ENCODE measurements around the gene ABCF1. TPM values are rescaled to one million over a fixed set of nuclear protein-coding genes. Genes with fewer than 3 reads are reported as not detected.
"Not testable (repeated sequence)": the region's sequence is repeated elsewhere in the genome, so short reads cannot be mapped to it uniquely, and the experiment has no call there.

ABCF1 gene
- polyA plus RNA-seq (2013, experiment 1 of 2), result 93.5 TPM
- polyA plus RNA-seq (2013, experiment 2 of 2), result 89.3 TPM

DNA sequence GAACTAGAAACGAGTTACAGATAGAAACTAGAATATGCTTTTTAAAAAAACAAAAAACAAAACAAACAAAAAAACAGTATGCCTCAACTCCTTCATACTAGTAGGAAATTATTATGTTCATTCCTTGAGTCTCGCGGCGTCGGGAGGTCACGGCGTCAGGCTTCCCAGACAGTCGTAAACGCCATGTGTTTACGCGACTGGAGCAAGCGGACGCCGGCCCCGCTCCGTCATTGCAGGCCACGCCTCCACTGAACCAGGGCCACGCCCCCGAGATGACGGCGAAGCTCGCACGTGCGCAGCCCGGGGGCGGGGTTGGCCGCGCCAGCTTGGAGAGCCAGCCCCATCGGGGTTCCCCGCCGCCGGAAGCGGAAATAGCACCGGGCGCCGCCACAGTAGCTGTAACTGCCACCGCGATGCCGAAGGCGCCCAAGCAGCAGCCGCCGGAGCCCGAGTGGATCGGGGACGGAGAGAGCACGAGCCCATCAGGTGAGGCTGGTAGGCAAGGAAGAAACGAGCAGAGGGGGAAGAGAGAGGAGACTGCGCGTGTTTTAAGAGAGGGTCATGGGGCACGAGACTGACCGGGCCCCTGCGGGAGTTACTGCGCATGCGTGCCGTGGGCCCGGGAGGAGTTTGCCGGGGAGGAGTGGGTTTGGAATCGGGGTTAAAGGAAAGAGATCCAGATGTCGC lies at the start of gene ABCF1:
Gene ABCF1, plus strand, starts transcription at position 368 of the 687 bp plus-strand sequence. Its CDS starts 46 bp downstream, at position 414.
- peak within 1 kb of the TSS; percentile 91 for H3K27ac ChIP-seq (ENCODE audit: low read depth, low read length)
- H3K9me3 ChIP-seq (ENCODE audit: insufficient read depth, low read depth, low read length), result no peaks in the 10 kb centered on the region
- under 1% methylated on average over 59 of the region's 59 CpGs for WGBS
- H3K27me3 ChIP-seq (ENCODE audit: insufficient read depth, low read length), result peaks cover 9% of the 10 kb centered on the region; the same call in 1 of the 2 replicates
- H3K4me3 ChIP-seq (ENCODE audit: low read length), result peak within 1 kb of the TSS; percentile 92
- peak within 1 kb of the TSS; percentile 95 for H3K9ac ChIP-seq (ENCODE audit: low read depth, low read length)
- H3K4me1 ChIP-seq (ENCODE audit: insufficient read depth, low read length), result peaks cover 6% of the 10 kb centered on the region
- H3K36me3 ChIP-seq (ENCODE audit: insufficient read depth, low read length), result peaks cover 28% of the 10 kb centered on the region

DNA sequence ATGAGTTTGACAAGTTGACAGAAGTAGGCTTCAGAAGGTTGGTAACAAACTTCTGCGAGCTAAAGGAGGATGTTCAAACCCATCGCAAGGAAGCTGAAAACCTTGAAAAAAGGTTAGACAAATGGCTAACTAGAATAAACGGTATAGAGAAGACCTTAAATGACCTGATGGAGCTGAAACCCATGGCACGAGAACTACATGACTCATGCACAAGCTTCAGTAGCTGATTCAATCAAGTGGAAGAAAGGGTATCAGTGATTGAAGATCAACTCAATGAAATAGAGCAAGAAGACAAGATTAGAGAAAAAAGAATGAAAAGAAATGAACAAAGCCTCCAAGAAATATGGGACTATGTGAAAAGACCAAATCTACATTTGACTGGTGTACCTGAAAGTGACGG lies 49.3 kb upstream of the ABCF1 start:
- not testable (repeated sequence) for H3K9ac ChIP-seq (ENCODE audit: low read depth, low read length); H3K9me3 ChIP-seq (ENCODE audit: insufficient read depth, low read depth, low read length); H3K36me3 ChIP-seq (ENCODE audit: insufficient read depth, low read length); H3K27me3 ChIP-seq (ENCODE audit: insufficient read depth, low read length); H3K4me3 ChIP-seq (ENCODE audit: low read length); H3K27ac ChIP-seq (ENCODE audit: low read depth, low read length); H3K4me1 ChIP-seq (ENCODE audit: insufficient read depth, low read length)
- WGBS, result 94% methylated on average over 5 of the region's 5 CpGs

DNA sequence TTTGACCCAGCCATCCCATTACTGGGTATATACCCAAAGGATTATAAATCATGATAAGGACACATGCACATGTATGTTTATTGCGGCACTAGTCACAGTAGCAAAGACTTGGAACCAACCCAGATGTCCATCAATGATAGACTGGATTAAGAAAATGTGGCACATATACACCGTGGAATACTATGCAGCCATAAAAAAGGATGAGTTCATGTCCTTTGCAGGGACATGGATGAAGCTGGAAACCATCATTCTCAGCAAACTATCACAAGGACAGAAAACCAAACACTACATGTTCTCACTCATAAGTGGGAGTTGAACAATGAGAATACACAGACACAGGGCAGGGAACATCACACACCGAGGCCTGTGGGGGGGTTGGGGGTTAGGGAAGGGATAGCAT lies 44.8 kb upstream of the ABCF1 start:
- H3K4me1 ChIP-seq (ENCODE audit: insufficient read depth, low read length); H3K27me3 ChIP-seq (ENCODE audit: insufficient read depth, low read length); H3K36me3 ChIP-seq (ENCODE audit: insufficient read depth, low read length); H3K27ac ChIP-seq (ENCODE audit: low read depth, low read length); H3K9ac ChIP-seq (ENCODE audit: low read depth, low read length); H3K9me3 ChIP-seq (ENCODE audit: insufficient read depth, low read depth, low read length); H3K4me3 ChIP-seq (ENCODE audit: low read length): not testable (repeated sequence)
- WGBS, result 90% methylated on average over 2 of the region's 3 CpGs

DNA sequence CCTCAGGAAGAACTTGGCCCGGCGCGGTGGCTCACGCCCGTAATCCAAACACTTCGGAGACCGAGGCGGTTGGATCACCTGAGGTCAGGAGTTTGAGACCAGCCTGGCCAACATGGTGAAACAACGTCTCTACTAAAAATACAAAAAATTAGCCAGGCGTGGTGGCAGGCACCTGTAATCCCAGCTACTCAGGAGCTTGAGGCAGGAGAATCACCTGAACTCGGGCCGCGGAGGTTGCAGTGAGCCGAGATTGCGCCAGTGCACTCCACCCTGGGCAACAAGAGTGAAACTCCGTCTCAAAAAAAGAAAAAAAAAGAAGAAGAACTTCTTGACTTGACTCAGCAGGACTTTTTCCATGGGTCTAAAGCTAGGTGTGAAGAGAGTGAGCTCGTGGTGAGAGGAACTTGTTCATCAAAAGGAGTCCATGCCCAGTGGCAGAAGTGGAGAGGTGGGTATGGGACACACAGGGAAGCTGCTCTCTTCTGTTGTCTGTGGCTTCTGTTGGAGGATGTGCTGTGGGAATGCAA lies 41.8 kb upstream of the ABCF1 start:
- not testable (repeated sequence) for H3K9me3 ChIP-seq (ENCODE audit: insufficient read depth, low read depth, low read length); H3K9ac ChIP-seq (ENCODE audit: low read depth, low read length); H3K4me1 ChIP-seq (ENCODE audit: insufficient read depth, low read length); H3K27me3 ChIP-seq (ENCODE audit: insufficient read depth, low read length); H3K4me3 ChIP-seq (ENCODE audit: low read length); H3K36me3 ChIP-seq (ENCODE audit: insufficient read depth, low read length); H3K27ac ChIP-seq (ENCODE audit: low read depth, low read length)
- WGBS, result 94% methylated on average over 17 of the region's 17 CpGs

DNA sequence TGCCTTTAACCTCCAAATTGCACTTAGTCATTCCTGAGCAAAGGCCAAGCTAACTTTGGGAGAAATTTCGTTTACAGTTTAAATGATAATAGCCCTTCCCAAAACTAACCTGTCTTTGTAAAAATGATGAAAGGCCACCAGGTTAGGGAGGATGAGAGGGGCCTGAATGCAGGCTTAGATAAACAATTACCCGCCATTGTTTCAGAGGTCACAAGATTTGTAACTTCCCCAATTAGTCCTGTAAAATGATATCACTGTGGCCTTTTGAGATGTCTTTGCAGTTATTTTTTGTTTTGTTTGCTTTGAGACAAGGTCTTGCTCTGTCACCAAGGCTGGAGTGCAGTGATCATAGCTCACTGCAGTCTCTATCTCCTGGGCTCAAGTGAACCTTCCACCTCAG lies 41.2 kb upstream of the ABCF1 start:
- H3K27ac ChIP-seq (ENCODE audit: low read depth, low read length), result no peak overlapping the region
- H3K9ac ChIP-seq (ENCODE audit: low read depth, low read length), result no peak overlapping the region
- no peaks in the 10 kb centered on the region for H3K27me3 ChIP-seq (ENCODE audit: insufficient read depth, low read length)
- no peaks in the 10 kb centered on the region for H3K4me1 ChIP-seq (ENCODE audit: insufficient read depth, low read length)
- 88% methylated on average over 2 of the region's 2 CpGs for WGBS
- no peaks in the 10 kb centered on the region for H3K36me3 ChIP-seq (ENCODE audit: insufficient read depth, low read length)
- H3K9me3 ChIP-seq (ENCODE audit: insufficient read depth, low read depth, low read length), result no peaks in the 10 kb centered on the region
- no peak overlapping the region for H3K4me3 ChIP-seq (ENCODE audit: low read length)

DNA sequence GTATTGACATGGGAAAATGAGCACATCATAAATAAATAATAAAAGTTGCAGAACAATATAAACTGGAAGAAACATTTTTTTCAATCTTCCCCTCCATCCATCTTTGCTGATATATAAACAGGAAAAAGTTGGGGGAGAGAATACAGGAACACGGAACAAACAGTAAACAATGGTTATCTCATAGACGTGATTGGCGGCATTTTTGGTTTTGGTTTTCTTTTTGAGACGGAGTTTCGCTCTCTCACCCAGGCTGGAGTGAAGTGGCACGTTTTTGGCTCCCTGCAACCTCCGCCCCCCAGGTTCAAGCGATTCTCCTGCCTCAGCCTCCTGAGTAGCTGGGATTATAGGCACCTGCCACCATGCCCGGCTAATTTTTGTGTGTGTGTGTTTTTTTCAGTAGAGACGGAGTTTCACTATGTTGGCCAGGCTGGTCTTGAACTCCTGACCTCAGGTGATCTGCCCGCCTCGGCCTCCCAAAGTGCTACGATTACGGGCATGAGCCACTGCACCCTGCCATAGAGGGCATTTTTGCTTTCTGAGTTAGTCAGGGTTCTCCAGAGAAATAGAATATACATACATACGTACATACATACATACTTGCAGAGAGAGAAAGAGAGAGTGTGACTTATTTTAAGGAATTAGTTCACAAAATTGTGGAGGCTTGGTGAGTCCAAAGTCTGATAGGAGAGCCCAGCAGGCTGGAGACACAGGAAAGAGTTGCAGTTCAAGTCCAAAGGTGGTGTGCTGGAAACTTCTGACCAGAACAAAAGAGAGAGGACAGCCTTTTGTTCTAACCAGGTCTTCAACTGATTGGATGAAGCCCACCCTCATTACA lies 37.6 kb upstream of the ABCF1 start:
- H3K9me3 ChIP-seq (ENCODE audit: insufficient read depth, low read depth, low read length), result no peaks in the 10 kb centered on the region
- no peaks in the 10 kb centered on the region for H3K36me3 ChIP-seq (ENCODE audit: insufficient read depth, low read length)
- no peak overlapping the region for H3K9ac ChIP-seq (ENCODE audit: low read depth, low read length)
- WGBS, result 89% methylated on average over 14 of the region's 15 CpGs
- H3K27ac ChIP-seq (ENCODE audit: low read depth, low read length), result no peak overlapping the region
- H3K4me1 ChIP-seq (ENCODE audit: insufficient read depth, low read length), result no peaks in the 10 kb centered on the region
- H3K4me3 ChIP-seq (ENCODE audit: low read length), result no peak overlapping the region
- no peaks in the 10 kb centered on the region for H3K27me3 ChIP-seq (ENCODE audit: insufficient read depth, low read length)

DNA sequence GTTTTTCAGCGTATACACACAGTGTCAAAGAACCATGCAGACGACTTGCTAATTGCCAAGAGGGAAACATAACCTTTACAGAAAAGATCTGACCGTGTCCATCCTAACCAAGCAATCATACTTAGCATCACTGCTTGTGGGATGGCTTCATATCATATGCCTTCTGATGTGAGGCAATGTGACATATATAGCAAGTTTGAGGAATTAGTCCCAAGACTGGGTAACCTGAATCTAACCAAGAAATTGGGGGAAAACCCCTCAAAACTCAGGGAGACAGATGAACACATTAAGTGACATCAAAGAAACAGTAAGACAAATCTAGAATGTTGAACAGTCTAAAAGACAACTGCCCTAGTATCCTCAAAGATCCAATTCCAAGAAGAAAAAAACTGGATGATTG lies 33.3 kb upstream of the ABCF1 start:
- H3K9ac ChIP-seq (ENCODE audit: low read depth, low read length), result no peak overlapping the region
- H3K27ac ChIP-seq (ENCODE audit: low read depth, low read length), result no peak overlapping the region
- no peaks in the 10 kb centered on the region for H3K36me3 ChIP-seq (ENCODE audit: insufficient read depth, low read length)
- WGBS, result 88% methylated on average over 3 of the region's 3 CpGs
- H3K4me3 ChIP-seq (ENCODE audit: low read length), result no peak overlapping the region
- H3K4me1 ChIP-seq (ENCODE audit: insufficient read depth, low read length), result no peaks in the 10 kb centered on the region
- no peaks in the 10 kb centered on the region for H3K27me3 ChIP-seq (ENCODE audit: insufficient read depth, low read length)
- H3K9me3 ChIP-seq (ENCODE audit: insufficient read depth, low read depth, low read length), result no peaks in the 10 kb centered on the region

DNA sequence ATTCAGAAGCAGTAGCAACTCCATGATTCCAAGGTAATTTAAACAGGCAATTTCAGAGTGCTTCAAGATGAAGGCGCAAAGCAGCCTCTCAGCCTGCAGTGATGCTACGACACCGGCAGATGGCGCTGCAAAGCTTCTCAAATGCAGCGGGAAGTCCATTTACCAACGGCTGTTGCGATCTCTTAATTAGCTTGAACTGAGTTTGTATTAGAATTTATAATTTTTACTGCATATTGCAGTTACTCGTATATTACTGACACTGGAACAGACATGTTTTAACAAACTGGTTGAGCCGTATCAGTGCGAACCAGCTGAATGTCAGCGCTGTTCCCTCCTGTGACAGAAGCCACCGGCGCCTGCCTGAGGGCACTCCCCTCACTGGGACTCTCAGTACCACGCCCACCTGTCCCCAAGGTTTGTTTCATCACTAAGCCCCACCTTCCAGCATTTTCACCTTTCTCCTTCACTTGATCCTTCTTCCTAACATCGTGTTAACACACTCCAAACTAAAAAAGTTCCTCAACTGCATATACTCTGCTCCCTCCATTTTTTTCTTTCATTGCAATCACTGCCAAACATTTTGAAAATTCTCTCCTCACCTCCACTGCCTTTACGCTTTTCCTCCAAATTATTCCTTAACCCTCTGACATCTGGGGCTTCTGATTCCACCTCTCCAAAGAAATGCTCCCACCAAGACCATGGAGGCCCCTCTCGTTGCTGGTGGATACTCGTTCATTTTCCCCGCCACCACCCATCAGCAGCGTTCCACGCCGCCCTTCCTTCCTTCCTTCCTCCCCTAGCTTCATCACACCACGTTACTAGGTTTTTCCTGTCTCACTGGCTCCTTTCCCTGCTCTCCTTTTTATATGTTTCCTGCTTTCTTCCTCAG lies 29.5 kb upstream of the ABCF1 start:
- 25% methylated on average over 22 of the region's 23 CpGs for WGBS
- Histone ChIP-seq H3K27ac (ENCODE audit: low read depth, low read length) (no peak overlapping the region), H3K4me3 (ENCODE audit: low read length) (peak overlapping the region; percentile 59), H3K9me3 (ENCODE audit: insufficient read depth, low read depth, low read length) (no peaks in the 10 kb centered on the region), H3K4me1 (ENCODE audit: insufficient read depth, low read length) (no peaks in the 10 kb centered on the region), H3K36me3 (ENCODE audit: insufficient read depth, low read length) (peaks cover 16% of the 10 kb centered on the region), H3K9ac (ENCODE audit: low read depth, low read length) (no peak overlapping the region), H3K27me3 (ENCODE audit: insufficient read depth, low read length) (no peaks in the 10 kb centered on the region)

DNA sequence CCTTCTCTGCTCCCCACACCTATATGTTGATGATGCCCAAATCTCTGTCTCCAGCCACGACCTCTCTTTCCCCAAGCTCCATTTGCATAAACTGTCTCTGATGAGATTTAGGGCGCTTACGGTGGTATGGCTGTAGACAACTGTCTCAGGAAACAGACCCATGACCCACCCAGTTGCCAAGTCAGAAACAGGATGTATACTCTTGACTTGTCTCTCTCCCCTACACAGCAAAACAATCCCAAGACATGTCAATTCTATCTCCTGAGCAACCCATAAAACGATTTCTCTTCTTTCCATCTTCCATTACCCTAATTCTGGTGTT lies 28.9 kb upstream of the ABCF1 start:
- 64% methylated on average over 4 of the region's 4 CpGs for WGBS
- no peak overlapping the region for H3K4me3 ChIP-seq (ENCODE audit: low read length)

DNA sequence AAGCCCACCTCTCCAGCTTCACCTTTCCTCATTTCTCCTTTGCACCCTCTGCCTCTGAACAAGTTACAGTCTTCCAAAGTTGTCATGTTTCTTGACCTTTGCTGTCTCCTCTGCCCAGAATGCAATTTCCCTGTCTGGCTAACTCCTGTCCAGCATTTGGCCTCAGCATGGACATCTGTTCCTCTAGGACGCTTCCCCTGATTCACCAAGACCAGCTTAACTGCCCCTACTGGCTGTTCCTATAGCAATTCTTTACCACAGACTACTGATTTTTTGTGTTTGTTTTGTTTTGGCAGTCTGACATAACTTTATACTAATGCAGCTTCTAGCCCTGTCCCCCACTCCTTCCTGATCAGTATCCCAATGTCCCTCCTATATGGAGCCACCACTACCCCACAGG lies 28.3 kb upstream of the ABCF1 start:
- Histone ChIP-seq H3K9me3 (ENCODE audit: insufficient read depth, low read depth, low read length) (no peaks in the 10 kb centered on the region), H3K4me3 (ENCODE audit: low read length) (no peak overlapping the region), H3K36me3 (ENCODE audit: insufficient read depth, low read length) (peaks cover 24% of the 10 kb centered on the region), H3K27me3 (ENCODE audit: insufficient read depth, low read length) (no peaks in the 10 kb centered on the region), H3K4me1 (ENCODE audit: insufficient read depth, low read length) (no peaks in the 10 kb centered on the region), H3K27ac (ENCODE audit: low read depth, low read length) (no peak overlapping the region), H3K9ac (ENCODE audit: low read depth, low read length) (no peak overlapping the region)
- 90% methylated on average over 1 of the region's 1 CpG for WGBS

More for the DNA sequence above, 28.9 kb upstream of the ABCF1 start:
- H3K36me3 ChIP-seq (ENCODE audit: insufficient read depth, low read length), result peaks cover 22% of the 10 kb centered on the region
- H3K9ac ChIP-seq (ENCODE audit: low read depth, low read length), result no peak overlapping the region
- H3K4me1 ChIP-seq (ENCODE audit: insufficient read depth, low read length), result no peaks in the 10 kb centered on the region
- no peak overlapping the region for H3K27ac ChIP-seq (ENCODE audit: low read depth, low read length)
- H3K27me3 ChIP-seq (ENCODE audit: insufficient read depth, low read length), result no peaks in the 10 kb centered on the region
- H3K9me3 ChIP-seq (ENCODE audit: insufficient read depth, low read depth, low read length), result no peaks in the 10 kb centered on the region

DNA sequence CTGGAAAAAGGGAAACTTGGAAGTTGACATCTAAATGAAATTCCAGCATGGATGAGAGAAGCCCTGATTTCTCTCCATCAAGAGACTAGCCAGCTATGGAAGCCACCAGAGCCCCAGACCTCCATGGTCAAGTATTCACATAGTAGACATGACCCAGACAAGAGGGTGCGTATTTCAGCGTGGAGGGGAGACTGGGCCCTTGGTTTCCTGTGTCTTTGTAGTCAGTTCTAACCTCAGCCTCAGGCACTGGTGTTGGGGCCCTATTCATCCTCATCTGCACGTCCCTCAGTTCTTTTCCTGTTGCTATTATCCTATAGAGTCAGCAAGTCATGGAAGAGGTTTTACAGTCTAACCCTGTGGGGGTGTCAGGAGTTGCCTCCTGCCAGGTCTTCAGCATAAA lies 27.4 kb upstream of the ABCF1 start:
- H3K36me3 ChIP-seq (ENCODE audit: insufficient read depth, low read length), result peaks cover 32% of the 10 kb centered on the region
- H3K9ac ChIP-seq (ENCODE audit: low read depth, low read length), result no peak overlapping the region
- H3K27me3 ChIP-seq (ENCODE audit: insufficient read depth, low read length), result no peaks in the 10 kb centered on the region
- no peak overlapping the region for H3K27ac ChIP-seq (ENCODE audit: low read depth, low read length)
- no peak overlapping the region for H3K4me3 ChIP-seq (ENCODE audit: low read length)
- H3K4me1 ChIP-seq (ENCODE audit: insufficient read depth, low read length), result no peaks in the 10 kb centered on the region
- WGBS, result over 99% methylated on average over 3 of the region's 3 CpGs
- H3K9me3 ChIP-seq (ENCODE audit: insufficient read depth, low read depth, low read length), result no peaks in the 10 kb centered on the region

Data from HUES64 (cell line).